Femur (tissue), 1 donor: ENCODE data around the gene PSMA5.
"Not testable (repeated sequence)": the region's sequence is repeated elsewhere in the genome, so short reads cannot be mapped to it uniquely, and the experiment has no call there.

Experiments used
- DNase-seq: peaks from one replicate; pipeline ENCODE4 v3.0.0-alpha.2; 2017

The PSMA5 gene

DNA sequence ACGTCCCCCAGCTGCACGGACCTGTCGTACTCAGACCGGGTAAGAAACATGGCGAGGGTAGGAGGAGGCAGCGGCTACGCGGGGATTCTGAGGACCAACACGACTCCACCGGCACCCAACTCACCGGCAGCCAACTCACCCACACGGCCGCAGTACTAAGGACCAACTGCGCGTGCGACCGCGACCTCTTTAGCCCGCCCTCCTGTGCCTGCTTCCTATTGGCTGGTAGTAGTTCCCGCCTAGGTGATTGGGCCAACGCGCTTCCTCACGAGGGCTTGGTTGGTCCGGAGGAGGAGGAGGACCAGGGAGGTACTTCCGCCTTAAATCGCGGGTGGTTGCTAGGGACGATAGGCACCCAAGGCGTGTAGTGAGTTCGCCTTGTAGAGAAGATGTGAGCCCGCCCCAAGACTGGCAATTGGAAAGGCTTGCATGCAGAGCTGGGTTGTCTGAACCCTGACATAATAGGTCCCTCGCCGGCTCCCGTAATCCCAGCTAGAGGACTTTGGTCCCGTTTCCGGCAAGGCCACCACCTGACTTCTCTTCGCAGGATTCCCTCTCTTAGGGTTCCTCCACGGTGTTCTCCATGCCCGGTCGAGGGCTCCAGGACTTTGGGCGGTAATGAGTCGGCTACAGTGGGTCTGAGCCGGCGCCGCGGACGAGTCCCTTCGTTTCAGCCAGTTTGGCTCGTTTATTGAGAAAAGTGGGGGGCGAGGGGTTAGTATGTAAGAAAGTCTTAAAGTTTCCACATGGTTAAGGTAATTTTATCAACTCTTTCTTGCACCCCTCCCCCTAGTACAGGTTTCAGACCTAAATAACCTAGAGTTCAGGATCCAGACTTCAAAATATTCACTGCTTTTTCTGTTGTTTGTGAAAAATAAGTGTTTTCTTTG is at the start of gene PSMA5:
Gene PSMA5, minus strand, starts transcription at position 168 of the 890 bp plus-strand sequence. Its CDS starts 118 bp downstream, at position 50.
- peak; percentile 98 for DNase-seq

DNA sequence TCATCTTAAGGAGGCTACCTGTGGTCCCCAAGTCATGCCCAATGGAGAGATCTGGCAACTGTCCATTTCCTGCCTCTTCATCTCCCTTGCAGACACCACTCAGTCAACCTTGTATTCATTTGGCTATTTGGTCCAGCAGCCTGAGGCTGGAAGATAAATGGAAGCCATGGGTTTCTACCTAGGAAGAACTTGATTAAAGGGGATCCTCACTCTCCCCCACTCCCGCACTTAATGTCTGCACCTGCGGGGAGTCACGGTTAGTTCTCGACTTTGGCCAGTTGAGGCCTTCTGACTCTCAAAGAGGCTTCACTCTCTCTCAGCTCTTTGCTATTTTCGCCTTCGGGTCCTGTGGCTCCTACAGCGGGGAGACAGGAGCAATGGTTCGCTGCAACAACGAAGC is 49.0 kb upstream of the PSMA5 start:
- no peak for DNase-seq

DNA sequence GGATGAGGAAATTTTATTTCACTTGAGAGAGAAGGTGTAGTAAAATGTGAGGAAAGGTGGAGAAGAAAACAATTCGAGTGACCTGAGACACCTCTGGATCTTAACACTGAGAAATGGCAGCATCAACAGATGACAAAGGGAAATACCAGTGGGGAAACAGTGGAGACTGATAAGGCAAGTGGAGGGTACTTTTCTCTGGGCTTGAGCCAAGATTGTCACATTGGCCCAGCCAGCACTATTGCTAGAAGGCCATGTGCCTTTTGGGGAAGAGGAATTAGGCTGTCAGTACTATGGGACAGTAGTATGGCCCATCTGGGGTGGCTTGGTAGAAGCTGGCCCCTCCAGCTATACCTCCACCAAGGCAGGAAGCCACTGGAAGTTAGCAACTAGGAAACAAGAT is 48.4 kb upstream of the PSMA5 start:
- DNase-seq, result no peak

GRCh38 chr1:109473284-109474057 is 47.2 kb upstream of the PSMA5 start:
- DNase-seq, result not testable (repeated sequence)

GRCh38 chr1:109472779-109473178 is 46.5 kb upstream of the PSMA5 start:
- no peak for DNase-seq

GRCh38 chr1:109470245-109470644 is 44.0 kb upstream of the PSMA5 start:
- no peak for DNase-seq

- no peak for DNase-seq
Measured at GRCh38 chr1:109468903-109469302, 42.7 kb upstream of the PSMA5 start.

- DNase-seq, result no peak
Measured at GRCh38 chr1:109468061-109468460, 41.8 kb upstream of the PSMA5 start.

DNA sequence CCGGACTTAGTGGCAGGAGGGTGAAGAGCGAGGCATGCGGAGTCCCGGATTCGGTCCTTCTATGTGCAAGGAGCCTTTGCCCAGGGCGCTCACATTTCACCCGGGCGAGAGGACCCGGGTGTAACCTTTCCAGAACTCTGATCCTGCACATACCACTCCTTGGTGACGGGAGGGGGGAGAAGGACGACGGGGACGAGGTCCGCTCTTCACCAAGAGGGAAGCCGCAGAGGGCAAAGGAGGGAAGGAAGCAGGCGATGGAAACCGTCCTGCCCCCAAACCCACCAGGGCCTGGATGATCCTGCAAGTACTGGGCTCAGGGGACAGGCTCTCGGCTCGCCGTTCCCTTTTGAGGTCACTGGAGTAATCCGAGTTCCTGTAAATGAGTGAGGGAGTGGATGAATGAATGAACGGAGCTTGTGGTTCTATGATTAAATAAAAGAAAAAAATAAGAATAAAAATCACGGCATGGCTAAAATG is 41.1 kb upstream of the PSMA5 start:
- DNase-seq, result peak; percentile 58

DNA sequence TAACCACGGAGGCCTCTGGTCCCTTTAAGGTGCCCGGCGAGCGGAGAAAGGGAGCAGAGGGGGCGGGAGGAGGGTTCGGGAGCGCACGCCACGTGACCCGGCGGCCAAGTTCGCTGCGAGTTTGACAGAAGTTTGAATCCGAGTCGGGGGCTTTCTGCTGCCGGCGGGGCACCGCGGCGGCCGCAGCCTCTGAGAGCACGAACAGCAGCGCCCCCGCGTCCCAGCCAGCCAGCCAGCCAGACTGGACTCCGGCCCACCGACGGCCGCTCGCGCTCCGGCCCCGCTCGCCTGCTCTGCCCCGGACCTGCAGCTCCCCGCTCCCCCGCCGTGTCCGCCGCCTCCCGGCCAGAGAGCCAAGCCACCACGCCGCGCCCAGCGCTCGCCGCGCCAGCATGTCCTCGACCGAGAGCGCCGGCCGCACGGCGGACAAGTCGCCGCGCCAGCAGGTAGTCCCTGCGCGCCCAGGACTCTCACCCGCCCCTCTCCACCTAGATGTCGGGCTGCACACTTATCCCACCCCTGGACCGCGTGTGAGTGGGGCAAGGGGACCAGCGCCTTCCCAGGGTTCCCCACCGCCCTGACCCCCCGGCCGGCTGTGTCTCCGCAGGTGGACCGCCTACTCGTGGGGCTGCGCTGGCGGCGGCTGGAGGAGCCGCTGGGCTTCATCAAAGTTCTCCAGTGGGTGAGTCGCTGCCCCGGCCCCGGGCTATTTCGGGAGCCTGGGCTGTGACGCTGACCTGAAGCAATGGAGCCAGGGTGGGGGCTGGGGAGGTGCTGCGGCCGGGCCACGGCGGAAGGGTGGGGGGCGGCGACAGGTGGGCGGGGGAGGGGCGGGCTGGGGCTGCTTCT is 40.4 kb upstream of the PSMA5 start, which contains the start of gene SYPL2:
Gene SYPL2, plus strand, starts transcription at position 95 of the 849 bp plus-strand sequence. Its CDS starts 298 bp downstream, at position 393.
- peak; percentile 58 for DNase-seq

- no peak for DNase-seq
Measured at GRCh38 chr1:109466125-109466451, 39.8 kb upstream of the PSMA5 start.

GRCh38 chr1:109457819-109458218 is 31.6 kb upstream of the PSMA5 start:
- DNase-seq, result no peak

DNA sequence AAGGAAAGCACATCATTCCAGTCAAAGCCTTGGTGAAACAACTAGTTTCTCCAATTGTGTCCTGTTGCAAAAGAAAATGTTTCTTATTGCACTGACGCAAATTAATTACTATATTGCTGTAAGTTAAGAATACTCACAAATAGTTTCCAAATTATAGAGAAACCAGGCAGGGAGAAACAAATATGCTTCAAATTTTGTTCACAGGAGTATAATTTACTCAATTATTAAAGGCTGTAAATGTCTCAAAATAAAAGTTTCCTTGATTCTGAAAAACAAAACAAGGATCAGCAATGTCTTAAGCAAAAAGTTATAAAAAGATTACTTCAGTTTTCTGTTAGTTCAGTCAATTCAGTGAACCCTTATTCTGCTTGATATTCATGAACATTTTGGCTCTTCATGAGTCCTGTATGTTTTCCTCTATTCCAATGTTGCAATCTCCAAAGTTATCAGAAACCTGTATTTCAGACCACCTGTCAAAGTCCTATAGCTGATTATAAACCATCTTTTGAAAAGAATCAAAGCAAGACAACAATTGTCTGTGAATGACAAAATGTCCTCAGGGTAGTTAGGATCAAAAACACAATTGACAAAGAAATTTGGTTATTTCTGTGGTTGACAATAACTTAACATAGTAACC is 28.4 kb upstream of the PSMA5 start:
- no peak for DNase-seq

- no peak for DNase-seq
Measured at GRCh38 chr1:109447524-109447923, 21.3 kb upstream of the PSMA5 start.

GRCh38 chr1:109445949-109446695 is 19.9 kb upstream of the PSMA5 start:
- DNase-seq, result not testable (repeated sequence)

- no peak for DNase-seq
Measured at GRCh38 chr1:109444346-109444745, 18.1 kb upstream of the PSMA5 start.

DNA sequence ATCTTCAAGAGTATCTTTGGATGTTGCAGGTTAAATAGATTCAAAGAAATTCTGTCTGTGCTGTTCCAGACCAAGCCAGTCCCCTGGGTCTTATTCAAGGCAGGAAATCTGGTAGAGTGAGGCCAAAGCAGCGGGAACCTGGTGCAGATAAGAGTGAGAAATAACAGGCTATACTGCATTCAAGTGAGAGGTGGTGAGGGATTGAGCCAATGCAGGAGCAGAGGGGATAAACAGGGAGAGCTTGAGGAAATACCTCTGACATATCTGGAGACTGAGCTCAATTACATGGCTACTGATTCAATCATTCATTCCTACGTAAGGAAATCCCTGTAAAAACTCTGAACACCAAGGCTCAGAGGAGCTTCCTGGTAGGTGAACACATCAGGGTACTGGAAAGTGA is 17.2 kb upstream of the PSMA5 start:
- no peak for DNase-seq

- no peak for DNase-seq
Measured at GRCh38 chr1:109441069-109441468, 14.8 kb upstream of the PSMA5 start.

- no peak for DNase-seq
Measured at GRCh38 chr1:109438798-109439297, 12.6 kb upstream of the PSMA5 start.

GRCh38 chr1:109434484-109434883 is 8.2 kb upstream of the PSMA5 start:
- DNase-seq, result no peak

GRCh38 chr1:109433322-109433721 is 7.1 kb upstream of the PSMA5 start:
- no peak for DNase-seq
